ENCODE data around the gene MTARC1.
A peak's percentile ranks its signal among the peaks of the same experiment; 100 is the strongest.

Gene MTARC1

DNA sequence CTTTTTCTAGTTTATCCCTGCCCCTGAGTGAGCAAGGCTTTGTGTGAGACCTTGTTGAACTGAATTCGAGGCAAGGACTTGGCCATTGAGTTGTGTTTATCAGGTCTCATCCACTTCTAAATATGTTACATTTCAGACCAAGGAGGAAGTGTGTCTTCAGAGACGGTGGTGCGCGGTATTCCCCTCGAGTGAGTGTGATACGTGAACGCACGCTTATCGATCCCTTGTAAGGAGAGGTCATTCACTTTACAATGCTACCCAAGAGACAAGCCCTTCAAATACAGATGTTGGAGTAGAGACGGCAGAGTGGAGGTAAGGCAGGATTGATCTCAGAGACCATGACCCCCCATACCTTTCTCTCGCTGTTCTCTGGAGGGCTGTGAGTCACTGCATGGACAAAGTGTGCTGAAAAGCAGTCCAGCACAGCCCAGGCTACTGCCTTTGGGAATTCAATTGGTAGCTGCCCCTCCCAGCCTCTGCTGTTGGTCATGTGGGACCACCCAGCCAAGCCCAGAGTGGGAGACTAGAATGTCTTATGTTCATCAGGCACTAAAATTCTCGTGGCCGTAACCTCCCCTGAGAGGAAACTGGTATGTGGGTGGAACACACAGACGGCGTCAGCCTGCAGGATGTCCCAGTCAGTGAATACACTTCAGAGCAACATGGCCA is 16.3 kb upstream of the MTARC1 start:
- DNase-seq = no peak

DNA sequence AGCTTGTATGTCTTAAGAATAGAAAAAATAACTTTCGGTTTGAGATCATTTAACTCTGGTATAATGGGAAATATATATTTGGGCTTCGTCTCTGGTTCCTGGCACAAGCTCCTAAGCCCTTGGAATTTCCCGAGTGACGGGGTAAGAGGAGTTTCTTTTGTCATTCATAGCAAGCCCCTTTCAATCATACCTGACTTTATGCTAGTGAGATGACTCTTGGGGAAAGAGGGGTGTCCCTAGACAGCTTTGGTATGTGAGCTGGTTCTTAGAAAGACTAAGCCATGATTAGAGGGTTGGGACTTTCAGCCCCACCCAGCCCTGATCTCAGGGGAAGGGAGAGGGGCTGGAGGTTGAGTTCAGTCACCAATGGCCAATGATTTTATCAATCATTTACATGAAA is 13.9 kb upstream of the MTARC1 start:
- DNase-seq = no peak

DNA sequence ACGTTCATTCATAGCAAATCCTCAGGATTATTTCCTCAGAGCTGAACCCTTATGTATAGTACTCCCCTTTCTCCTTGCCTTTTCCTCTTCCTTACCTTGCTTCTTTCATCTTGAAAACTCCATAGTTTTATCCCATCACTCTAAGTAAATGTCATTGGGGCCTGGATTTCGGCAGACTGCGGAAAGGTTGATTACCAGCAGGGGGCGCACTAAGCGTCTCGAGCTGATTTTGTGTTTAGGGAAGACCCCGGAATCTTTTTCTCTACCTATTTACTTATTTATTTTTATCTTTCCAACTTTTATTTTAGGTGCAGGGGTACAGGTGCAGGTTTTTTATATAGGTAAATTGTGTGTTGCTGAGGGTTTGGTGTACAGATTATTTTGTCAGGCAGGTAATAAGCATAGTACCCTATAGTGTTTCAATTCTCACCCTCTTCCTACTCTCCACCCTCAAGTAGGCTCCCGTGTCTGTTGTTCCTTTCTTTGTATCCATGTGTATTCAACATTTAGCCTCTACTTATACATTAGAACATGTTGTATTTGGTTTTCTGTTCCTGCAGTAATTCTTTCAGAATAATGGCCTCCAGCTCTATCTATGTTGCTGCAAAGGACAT is 11.4 kb upstream of the MTARC1 start:
- peak; percentile 47 for DNase-seq

DNA sequence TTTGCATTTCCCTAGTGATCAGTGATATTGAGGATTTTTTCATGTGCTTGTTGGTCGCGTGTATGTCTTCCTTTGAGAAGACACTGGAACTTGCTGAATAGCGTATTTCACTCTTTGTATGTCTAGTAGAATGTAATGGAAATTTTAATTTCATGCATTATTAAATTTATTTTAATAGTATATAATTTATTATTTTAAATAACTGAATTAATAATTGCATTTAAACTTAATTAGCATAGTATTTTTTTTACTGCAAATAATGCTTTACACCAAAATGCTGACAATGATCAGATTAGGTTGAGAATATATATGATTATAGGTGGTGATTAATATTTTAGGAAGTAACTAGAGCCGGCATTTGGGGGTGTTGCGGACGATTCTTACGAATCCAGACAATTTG is 10.5 kb upstream of the MTARC1 start:
- no peak for DNase-seq

DNA sequence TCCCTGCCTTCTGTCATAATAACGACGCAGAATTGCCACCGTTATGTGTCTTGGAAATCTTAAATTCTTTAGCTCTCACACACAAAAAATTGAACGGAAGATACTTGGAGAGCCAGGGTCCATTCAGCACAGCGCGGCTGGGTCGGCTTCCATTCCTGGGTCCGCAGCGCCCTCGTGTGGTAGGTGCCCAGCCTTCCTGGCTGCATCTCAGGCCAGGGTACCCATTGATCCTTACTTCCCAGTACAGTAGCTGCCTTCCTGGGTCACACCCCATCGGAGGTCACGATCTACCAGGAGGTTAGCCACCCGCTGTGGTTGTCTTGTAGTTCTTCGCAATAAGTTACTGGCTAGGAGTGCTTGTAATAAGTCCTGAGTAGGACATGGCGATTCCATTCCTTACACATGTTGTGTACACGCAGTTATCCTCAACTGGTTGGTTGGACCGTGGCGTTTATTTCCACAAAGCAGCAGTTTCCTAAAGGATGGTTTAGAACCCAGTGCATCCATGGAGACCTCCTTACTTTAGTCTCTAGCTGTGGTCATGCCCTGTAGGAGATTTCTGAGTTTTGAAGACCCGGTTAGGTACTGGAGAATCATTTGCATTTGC is 9.9 kb upstream of the MTARC1 start:
- peak; percentile 80 for DNase-seq

DNA sequence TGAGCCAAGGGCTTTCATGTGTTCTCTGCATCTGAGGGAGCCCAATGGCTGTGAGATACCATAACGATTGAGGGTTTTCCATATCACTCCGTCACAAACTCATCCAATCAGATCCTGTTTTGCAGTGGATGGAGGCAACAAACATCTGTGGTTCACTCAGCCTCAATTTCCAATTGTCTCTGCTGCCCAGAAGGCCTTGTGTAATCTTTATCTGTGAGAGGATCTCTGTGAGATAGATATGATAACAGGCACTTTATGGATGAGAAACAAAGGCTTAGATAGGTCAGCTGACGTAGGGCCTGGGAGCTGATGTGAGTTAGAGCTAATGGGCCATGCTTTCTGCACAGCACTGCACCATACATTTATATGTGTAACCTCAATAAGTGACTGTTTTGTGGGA is 3.3 kb upstream of the MTARC1 start:
- no peak for DNase-seq

DNA sequence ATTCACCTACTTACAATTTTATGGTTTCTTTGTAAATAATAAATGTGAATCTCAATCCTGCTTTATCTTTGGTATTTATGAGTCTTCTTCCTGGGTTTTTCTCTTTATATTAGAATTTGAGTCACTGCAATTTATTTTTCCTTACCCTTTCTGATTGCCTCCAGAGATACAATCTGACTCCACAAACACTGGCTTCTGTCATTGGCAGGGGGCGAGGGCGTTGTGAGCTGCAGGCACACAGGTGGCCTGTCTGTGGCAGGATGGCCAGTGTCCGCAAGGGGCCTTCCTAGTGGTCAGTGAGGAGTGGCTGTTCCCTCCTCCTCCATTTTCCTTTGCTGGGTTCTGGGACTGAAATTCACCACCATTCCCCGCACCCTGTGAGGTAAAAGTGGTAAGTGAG is 2.0 kb upstream of the MTARC1 start:
- no peak for DNase-seq

DNA sequence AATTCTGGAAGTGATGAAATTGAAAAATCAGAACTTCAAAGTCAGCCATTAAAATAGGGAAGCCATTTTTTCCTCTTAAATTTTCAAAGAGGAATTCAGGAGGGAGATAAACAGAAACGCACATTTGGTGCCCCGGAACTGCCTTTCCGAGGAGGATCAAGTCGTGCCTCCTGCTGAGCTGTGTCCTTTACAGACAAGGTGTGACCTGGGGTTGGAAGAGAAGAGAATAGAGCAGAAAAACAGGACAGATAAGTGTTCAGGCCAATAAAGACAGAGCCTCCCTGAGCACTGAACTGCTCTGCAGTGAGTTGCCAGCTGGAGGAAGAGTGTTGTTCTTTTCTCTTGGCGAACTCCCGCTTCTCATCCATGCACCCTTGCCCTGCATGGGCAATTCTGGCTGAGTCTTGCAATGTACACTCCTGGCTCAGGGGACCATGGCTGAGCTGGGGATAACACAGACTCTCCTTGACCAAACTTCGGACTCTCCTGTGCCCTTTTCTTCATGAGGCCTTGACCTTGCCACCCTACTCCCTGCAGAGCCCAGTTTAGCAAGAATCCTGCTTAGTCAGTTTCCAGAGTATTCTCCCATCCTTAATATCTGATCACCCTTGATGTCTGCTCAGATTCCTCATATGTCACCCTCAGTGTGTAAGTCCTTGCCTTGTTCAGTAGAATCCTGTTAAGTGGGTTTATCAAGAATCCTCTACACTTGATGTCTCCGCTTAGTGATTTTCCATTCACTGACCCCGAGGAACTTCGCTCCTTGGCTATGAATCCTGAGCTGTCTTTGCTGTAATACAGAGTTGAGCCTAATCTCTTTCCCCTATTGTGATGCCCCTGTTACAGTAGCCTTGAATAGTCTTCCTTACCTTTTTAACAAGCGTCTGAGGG is 1.3 kb upstream of the MTARC1 start:
- peak; percentile 14 for DNase-seq

DNA sequence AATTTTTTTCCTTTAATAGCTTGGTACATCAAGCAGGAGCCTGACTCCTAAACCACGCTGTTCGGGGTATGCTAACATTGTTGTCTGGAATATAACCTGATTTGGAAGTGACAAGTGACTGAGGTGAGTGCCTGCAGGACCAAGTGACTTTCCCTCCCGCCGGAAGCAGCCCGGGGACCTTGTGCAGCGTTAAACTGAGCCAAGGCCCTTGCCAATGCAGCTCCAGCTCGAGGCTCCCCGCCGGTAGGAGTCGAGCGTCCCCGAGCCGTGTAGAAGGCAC is 716 bp upstream of the MTARC1 start:
- DNase-seq = no peak

DNA sequence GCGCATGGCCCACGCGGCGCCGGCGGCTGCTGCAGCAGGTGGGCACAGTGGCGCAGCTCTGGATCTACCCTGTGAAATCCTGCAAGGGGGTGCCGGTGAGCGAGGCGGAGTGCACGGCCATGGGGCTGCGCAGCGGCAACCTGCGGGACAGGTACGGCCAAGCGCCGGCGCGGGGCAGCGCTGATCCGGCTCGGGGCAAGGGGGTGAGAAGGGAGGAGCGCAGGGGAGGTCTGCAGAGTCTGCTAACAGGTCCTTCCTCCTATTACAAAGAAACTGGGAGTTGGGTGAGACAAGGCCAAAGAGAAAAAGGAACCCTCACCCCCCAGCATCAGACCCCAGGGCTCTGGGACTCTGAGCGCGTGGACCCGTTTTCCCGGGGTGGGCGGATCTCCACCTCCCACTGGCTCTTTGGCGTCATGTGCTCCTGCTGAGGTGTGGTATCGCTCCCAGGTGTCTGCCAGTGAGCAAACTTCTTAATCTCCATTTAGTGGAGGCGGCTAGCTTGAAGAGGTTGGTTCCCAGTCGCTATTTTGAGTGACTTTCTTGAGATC is 431 bp downstream of the MTARC1 start:
- peak; percentile 90 for DNase-seq

DNA sequence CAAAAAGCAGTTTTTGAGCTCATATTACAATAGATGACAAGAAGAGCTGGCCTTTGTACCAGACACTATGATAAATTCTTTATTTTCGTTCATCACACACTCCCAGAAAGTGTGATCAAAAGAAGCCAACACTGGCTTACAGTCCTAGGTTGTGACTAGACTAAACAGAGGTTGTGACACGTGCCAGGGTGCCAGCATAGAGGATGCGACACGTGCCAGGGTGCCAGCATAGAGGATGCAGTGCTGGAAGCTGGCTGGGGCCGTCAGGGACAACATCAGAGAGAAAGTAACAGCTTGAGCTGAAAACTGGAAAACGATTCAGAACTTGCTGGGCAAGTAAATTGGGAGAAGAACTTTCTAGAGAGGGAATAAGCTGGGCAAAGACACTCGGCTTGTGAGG is 2.2 kb downstream of the MTARC1 start:
- DNase-seq = no peak

DNA sequence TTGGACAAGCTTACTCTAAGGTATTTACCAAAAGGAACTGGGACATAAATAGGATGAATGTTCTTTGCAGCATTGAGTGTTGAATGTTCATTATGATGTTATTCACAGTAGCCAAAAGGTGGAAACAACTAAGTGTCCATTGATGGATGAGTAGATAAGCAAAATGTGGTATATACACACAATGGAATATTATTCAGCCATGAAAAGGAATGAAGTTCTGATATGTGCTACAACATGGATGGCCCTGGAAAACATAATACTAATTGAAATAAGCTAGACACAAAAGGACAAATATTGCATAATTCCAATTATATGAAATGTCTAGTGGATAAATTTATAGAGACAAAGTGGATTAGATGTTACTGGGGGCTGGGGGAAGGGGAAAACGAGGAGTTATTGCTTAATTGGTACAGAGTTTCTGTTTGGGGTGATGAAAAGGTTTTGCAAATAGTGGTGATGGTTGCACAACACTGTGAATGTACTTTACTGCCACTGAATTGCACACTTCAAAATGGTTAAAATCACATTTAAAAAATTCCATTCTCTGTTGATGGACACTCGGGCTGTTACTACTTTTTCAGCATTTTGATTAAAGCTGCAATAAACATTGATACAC is 2.9 kb downstream of the MTARC1 start:
- DNase-seq = no peak

DNA sequence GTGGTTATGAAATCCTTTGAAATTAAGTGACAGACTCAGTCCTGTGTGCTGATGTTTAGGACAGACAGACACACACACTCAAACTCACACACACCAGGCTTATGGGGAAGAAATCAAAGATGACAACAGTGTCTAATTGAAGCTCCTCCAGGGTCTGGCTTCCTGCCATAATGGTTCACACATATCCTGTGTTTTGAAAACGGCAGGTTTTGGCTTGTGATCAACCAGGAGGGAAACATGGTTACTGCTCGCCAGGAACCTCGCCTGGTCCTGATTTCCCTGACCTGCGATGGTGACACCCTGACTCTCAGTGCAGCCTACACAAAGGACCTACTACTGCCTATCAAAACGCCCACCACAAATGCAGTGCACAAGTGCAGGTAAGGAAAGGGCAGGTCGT is 4.6 kb downstream of the MTARC1 start:
- DNase-seq = peak; percentile 96

DNA sequence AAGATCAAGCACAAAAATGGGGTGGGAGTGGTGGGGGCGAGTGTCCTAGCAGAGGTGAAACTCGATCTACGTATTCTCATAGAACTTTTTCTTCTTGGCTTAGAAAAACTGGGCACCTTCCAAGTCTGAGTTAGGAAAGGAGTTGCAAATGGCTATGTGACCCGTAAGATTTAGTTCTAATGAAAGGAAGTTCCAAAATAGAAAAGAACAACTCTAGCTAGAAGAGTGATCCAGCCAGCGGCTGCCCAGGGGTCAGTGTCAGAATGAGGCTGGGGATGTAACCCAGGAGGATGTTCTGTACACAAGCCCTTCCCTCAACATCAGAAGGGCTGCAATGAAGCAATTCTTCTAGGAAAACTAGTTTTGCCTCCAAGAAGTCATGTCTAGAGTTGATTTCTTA is 5.2 kb downstream of the MTARC1 start:
- no peak for DNase-seq

DNA sequence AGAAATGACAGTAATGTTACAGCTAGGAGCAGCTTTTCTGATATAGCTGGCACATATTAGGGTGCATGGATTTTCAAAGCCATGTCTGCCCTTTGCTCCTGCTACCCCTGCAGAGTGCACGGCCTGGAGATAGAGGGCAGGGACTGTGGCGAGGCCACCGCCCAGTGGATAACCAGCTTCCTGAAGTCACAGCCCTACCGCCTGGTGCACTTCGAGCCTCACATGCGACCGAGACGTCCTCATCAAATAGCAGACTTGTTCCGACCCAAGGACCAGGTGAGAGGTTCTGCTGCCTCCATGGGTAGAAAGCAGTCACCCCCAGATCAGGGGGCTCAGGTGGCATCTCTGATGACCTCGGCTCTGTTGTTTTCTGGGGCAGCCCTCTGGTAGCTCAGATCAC is 9.8 kb downstream of the MTARC1 start:
- DNase-seq = no peak

DNA sequence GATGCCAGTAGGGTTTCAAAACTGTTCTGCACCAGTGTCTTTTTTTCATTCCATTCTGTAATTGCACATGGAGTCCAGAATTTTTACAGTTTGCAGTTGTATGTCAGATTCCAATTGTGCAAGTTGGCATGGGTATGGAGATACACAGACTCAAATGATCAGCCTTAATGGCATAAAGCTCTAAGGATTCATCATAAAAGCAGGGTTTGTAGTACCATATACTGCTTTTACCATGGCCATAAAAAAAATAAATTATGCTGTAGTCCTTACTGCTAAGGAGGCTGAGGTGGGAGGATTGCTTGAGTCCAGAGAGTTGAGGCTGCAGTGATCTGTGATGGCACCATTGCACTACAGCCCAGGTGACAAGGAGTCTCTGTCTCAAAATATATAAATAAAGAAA is 10.3 kb downstream of the MTARC1 start:
- no peak for DNase-seq

DNA sequence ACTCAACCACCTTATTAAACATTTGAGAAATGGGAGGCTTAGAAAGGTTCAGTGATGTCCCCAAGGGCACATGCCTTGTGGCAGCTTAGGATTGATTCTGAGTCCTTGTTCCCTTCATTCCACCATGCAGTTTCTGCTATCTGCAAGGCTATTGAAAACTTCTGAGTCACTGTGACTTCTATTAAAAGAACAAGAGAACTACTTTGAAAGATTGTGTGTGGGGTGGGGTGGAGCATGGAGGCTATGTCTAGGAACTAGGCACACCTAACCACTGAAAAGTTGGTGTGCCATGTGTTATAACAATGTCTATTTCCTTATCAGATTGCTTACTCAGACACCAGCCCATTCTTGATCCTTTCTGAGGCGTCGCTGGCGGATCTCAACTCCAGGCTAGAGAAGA is 10.8 kb downstream of the MTARC1 start:
- DNase-seq = no peak

DNA sequence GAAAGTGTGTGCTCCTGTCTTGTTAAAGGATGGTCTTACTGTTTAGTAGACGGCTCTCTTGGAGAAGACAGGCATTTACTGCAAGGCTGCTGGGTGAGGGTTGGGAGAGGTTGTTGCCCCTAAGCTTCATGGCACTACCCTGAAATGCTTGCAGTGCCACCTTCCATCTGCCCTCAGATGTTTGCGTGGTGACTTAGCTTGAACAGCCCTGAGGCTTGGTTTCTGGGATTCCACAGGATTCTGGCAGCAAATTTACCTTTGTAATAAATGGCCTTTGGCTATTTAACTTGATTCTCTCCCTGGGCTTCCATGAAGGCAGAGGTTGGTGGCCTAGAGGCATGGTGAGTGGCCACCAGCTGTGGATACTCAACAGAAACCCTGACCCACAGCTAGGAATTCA is 11.6 kb downstream of the MTARC1 start:
- no peak for DNase-seq

DNA sequence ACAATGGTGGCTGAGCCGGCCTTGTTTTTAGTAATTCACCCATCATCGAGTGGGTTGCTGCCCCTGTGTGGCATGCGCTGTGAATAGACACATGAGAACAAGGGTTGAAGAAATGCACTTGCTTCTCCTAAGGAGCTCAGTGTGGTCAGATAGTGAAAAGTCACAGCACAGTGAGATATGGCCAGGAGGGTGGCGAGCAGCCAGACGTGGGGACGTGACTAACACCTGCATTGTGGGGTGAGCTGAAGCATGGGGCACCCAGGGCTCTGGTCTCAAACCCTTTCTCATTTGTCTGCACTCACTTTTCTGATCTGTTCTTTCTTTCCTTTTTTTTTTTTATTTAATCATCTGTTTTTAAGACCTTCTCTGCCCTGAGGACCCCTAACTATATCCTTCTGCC is 13.5 kb downstream of the MTARC1 start:
- DNase-seq = no peak

DNA sequence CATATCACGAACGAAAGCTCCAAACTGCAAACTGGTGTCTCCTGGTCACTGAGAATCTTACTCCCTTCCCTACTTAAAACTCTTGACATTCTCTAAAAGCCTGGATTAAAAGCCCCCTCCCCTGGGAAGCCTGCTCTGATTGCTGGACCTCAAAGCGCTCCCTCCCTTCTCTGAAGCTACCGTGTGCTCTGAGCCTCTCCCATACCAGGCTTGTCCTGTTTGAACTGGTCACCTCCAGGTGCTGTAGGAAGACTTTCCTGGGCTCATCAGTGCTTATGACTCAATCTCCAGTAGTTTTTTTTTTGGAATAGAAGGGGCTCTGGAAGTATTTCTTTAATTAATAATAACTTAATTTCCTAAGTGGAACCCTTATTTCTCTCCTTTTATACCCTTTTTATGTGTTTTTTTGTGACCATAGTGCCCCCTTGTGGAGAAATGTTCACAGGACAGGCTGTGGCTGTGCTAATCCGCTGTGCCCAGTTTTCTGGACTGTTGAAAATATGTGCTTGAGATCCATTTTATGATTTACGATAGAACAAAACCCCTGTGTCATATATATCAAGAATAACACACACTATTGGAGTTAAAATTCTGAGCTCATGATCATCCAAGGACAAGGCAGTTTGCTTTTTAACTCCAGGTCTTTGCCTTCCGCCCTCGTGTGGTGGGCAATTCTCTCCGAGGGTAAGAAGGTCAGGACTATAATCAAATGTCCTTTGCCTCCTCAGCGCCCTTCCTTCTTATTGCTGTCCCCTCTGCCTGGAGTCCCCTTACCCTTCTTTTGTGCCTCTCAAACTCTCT is 16.9 kb downstream of the MTARC1 start:
- peak; percentile 52 for DNase-seq

DNA sequence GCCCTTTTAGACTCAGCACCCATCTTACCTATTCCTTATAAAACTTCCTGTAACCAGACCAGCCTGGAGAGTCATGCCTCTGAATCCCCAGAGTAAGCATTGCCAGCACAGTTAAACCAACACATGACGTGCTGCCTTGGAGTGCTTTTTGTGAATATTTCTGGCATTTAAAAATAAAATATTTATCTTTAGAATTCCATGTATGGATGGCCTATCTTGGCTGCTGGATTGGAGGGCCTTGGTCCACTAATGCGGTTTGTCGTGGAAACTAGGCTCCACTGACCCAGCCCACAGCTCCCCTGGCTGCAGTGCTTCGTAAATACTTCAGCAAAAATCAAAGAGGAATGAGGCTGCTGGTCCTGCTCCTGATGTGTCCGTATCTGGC is 17.5 kb downstream of the MTARC1 start:
- no peak for DNase-seq

DNA sequence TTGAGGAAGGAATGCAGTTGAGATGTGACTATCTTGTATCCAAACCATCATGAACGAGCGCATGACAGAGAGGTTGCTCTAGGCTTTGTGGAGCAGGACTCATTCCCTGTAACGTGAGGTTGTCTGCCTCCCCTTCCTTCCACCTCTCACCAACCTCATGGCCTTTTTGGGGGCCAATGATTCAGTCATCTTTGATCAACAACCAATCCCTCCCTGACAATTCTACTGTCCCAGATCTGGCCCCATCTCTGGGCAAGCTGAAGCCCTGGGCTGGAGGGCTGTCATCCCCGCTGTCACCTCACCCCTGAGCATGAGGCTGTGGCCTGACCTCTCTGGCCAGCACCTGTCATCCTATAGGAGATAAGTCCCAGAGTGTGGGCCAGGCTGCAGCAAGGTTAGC is 19.7 kb downstream of the MTARC1 start:
- DNase-seq = no peak

Measured in NCI-H69 (cell line).